HG02571 (cell line): ENCODE data around the gene SLC22A4.

Experiments
- ATAC-seq: cut with Tn5 transposase; IDR thresholded peaks from one replicate; pipeline ENCODE4 v1.9.1; 2021; ENCODE audit warnings: mild to moderate bottlenecking, moderate library complexity; ENCODE audit not compliant: unreplicated experiment

Gene SLC22A4

GRCh38 chr5:132327252-132327955, 33.2 kb downstream of the SLC22A4 start:
- ATAC-seq: no peak

GRCh38 chr5:132334812-132335211, 40.6 kb downstream of the SLC22A4 start:
- no peak for ATAC-seq

GRCh38 chr5:132335402-132335801, 41.2 kb downstream of the SLC22A4 start:
- ATAC-seq: no peak

- no peak for ATAC-seq
Observed at GRCh38 chr5:132339502-132339901, 45.3 kb downstream of the SLC22A4 start.

GRCh38 chr5:132342291-132343180, 48.3 kb downstream of the SLC22A4 start:
- no peak for ATAC-seq

GRCh38 chr5:132344775-132345514, 50.8 kb downstream of the SLC22A4 start:
- no peak for ATAC-seq

- ATAC-seq: no peak
Observed at GRCh38 chr5:132353486-132353995, 59.3 kb downstream of the SLC22A4 start.

- ATAC-seq: no peak
Observed at GRCh38 chr5:132354381-132355139, 60.4 kb downstream of the SLC22A4 start.

- ATAC-seq: no peak
Observed at GRCh38 chr5:132355140-132355765, 61.1 kb downstream of the SLC22A4 start.

- ATAC-seq: no peak
Observed at GRCh38 chr5:132358775-132359174, 64.6 kb downstream of the SLC22A4 start.

- no peak for ATAC-seq
Observed at GRCh38 chr5:132362086-132362485, 67.9 kb downstream of the SLC22A4 start.

- ATAC-seq: no peak
Observed at GRCh38 chr5:132363431-132364112, 69.4 kb downstream of the SLC22A4 start.

- ATAC-seq: no peak
Observed at GRCh38 chr5:132364319-132364718, 70.1 kb downstream of the SLC22A4 start.

- no peak for ATAC-seq
Observed at GRCh38 chr5:132365213-132365612, 71.0 kb downstream of the SLC22A4 start.

GRCh38 chr5:132368186-132368585, 74.0 kb downstream of the SLC22A4 start:
- ATAC-seq: no peak

GRCh38 chr5:132369007-132369473, 74.8 kb downstream of the SLC22A4 start:
- no peak for ATAC-seq

- peak; percentile 87 for ATAC-seq
Observed at GRCh38 chr5:132369474-132370180, 75.4 kb downstream of the SLC22A4 start, which contains the start of gene SLC22A5. Gene SLC22A5, plus strand, starts transcription at chr5:132369710. Its CDS starts 263 bp downstream, at chr5:132369973.

GRCh38 chr5:132370181-132370970, 76.2 kb downstream of the SLC22A4 start:
- ATAC-seq: no peak
